ENCODE measurements around the gene PCDHA11. TPM values are rescaled to one million over a fixed set of nuclear protein-coding genes. Genes with fewer than 3 reads are reported as not detected.
"Not testable (repeated sequence)": the region's sequence is repeated elsewhere in the genome, so short reads cannot be mapped to it uniquely, and the experiment has no call there.

The PCDHA11 gene
- total RNA-seq, 6 experiments from 2014 or later = 0.07 to 0.14 (median 0.11) TPM; not detected in 2

- no peak for TF ChIP-seq CTCF (IDR thresholded peaks at IDR 0.05)
- peaks cover 20% of the 10 kb centered on the region for H3K9me3 Mint-ChIP-seq
- H3K4me3 Mint-ChIP-seq = no peak overlapping the region
- H3K27ac Mint-ChIP-seq = no peak overlapping the region
- no peaks in the 10 kb centered on the region for H3K4me1 Mint-ChIP-seq (ENCODE audit: low read depth)
- no peak for DNase-seq
- peaks cover 5% of the 10 kb centered on the region; the same call in 1 of the 2 replicates for H3K36me3 Mint-ChIP-seq (ENCODE audit: low read depth)
- H3K27me3 Mint-ChIP-seq (ENCODE audit: insufficient read depth) = no peaks in the 10 kb centered on the region
Observed at GRCh38 chr5:140870221-140871201, 1.8 kb downstream of the PCDHA11 start.

GRCh38 chr5:140875085-140876065, 6.6 kb downstream of the PCDHA11 start, which contains the start of gene PCDHA12:
PCDHA12 (plus strand) TSS chr5:140875308; CDS start chr5:140875473, 165 bp downstream.
- H3K27me3 Mint-ChIP-seq (ENCODE audit: insufficient read depth) = no peaks in the 10 kb centered on the region
- no peak for DNase-seq
- H3K36me3 Mint-ChIP-seq (ENCODE audit: low read depth) = no peaks in the 10 kb centered on the region
- TF ChIP-seq CTCF (IDR thresholded peaks at IDR 0.05) = no peak
- H3K4me1 Mint-ChIP-seq (ENCODE audit: low read depth) = no peaks in the 10 kb centered on the region
- H3K4me3 Mint-ChIP-seq = no peak within 1 kb of the TSS
- H3K9me3 Mint-ChIP-seq = peaks cover 24% of the 10 kb centered on the region
- no peak within 1 kb of the TSS for H3K27ac Mint-ChIP-seq

- not testable (repeated sequence) for H3K27ac Mint-ChIP-seq; DNase-seq; H3K4me1 Mint-ChIP-seq (ENCODE audit: low read depth); H3K4me3 Mint-ChIP-seq; H3K36me3 Mint-ChIP-seq (ENCODE audit: low read depth); H3K27me3 Mint-ChIP-seq (ENCODE audit: insufficient read depth)
- peaks cover 26% of the 10 kb centered on the region for H3K9me3 Mint-ChIP-seq
Observed at GRCh38 chr5:140876541-140877261, 7.9 kb downstream of the PCDHA11 start.

GRCh38 chr5:140877262-140877581, 8.5 kb downstream of the PCDHA11 start:
- H3K27me3 Mint-ChIP-seq (ENCODE audit: insufficient read depth) = no peaks in the 10 kb centered on the region
- peaks cover 26% of the 10 kb centered on the region for H3K9me3 Mint-ChIP-seq
- no peaks in the 10 kb centered on the region for H3K4me1 Mint-ChIP-seq (ENCODE audit: low read depth)
- no peak overlapping the region for H3K4me3 Mint-ChIP-seq
- TF ChIP-seq CTCF (IDR thresholded peaks at IDR 0.05) = no peak
- DNase-seq = no peak
- H3K36me3 Mint-ChIP-seq (ENCODE audit: low read depth) = peaks cover 4% of the 10 kb centered on the region; the same call in 1 of the 2 replicates
- H3K27ac Mint-ChIP-seq = no peak overlapping the region

GRCh38 chr5:140881889-140882590, 13.3 kb downstream of the PCDHA11 start, which contains the start of gene PCDHA13:
PCDHA13 (plus strand) TSS chr5:140882124; CDS start chr5:140882269, 145 bp downstream.
- Mint-ChIP-seq H3K36me3 (ENCODE audit: low read depth) (peaks cover 4% of the 10 kb centered on the region; the same call in 1 of the 2 replicates), H3K4me1 (ENCODE audit: low read depth) (no peaks in the 10 kb centered on the region), H3K9me3 (peaks cover 17% of the 10 kb centered on the region), H3K27me3 (ENCODE audit: insufficient read depth) (no peaks in the 10 kb centered on the region), H3K27ac (no peak within 1 kb of the TSS), H3K4me3 (no peak within 1 kb of the TSS)
- no peak for DNase-seq
- no peak for TF ChIP-seq CTCF (IDR thresholded peaks at IDR 0.05)

Data from HFFc6 (cell line).